HFF-Myc (cell line): ENCODE results near the gene GAL3ST1.

ENCODE experiments used
- DNase-seq: peaks from one replicate; pipeline ENCODE4 v3.0.0-alpha.2; 2011; ENCODE audit warnings: low read depth; ENCODE audit errors: extremely low read depth
- H3K4me3 ChIP-seq: replicated peaks from 2 replicates; pipeline ENCODE4 v1.5.1; 2011; ENCODE audit warnings: low read depth, mild to moderate bottlenecking, control low read depth, low read length
- CTCF ChIP-seq: IDR thresholded peaks from 2 replicates; pipeline ENCODE4 v1.5.1; 2012; ENCODE audit warnings: mild to moderate bottlenecking, low read depth, low read length, control low read depth; ENCODE audit errors: missing control alignments

The GAL3ST1 gene

GRCh38 chr22:30582788-30583545 lies 8.5 kb upstream of the GAL3ST1 start:
- no peak for TF ChIP-seq CTCF
- H3K4me3 ChIP-seq, result no peak overlapping the region
- DNase-seq, result no peak

GRCh38 chr22:30582051-30582450 lies 7.6 kb upstream of the GAL3ST1 start:
- DNase-seq, result no peak
- TF ChIP-seq CTCF, result no peak
- no peak overlapping the region for H3K4me3 ChIP-seq

- TF ChIP-seq CTCF, result no peak
- no peak for DNase-seq
- no peak overlapping the region for H3K4me3 ChIP-seq
These were observed 6.4 kb upstream of the GAL3ST1 start for GRCh38 chr22:30580896-30581295.

GRCh38 chr22:30578481-30578880 lies 4.0 kb upstream of the GAL3ST1 start:
- TF ChIP-seq CTCF, result no peak
- H3K4me3 ChIP-seq, result no peak overlapping the region
- no peak for DNase-seq

- H3K4me3 ChIP-seq, result no peak overlapping the region
- no peak for DNase-seq
- no peak for TF ChIP-seq CTCF
These were observed 1.4 kb upstream of the GAL3ST1 start for GRCh38 chr22:30575859-30576258.

- DNase-seq, result no peak
- TF ChIP-seq CTCF, result peak; percentile 28
- no peak overlapping the region for H3K4me3 ChIP-seq
These were observed 669 bp upstream of the GAL3ST1 start for GRCh38 chr22:30574997-30575671.
